Umbilical cord (tissue), 1 donor: ENCODE measurements around the gene ATP5MC3. TPM values are rescaled to one million over a fixed set of nuclear protein-coding genes. Genes with fewer than 3 reads are reported as not detected.

ENCODE experiments used
- total RNA-seq: library from RNA; depleted of rRNA; stranded (reverse); fragments of >200 nt; gene quantifications from one replicate; pipeline ENCODE4 v1.2.3, GENCODE V29; 2014; ENCODE audit warnings: low replicate concordance; ENCODE audit not compliant: insufficient read depth

ATP5MC3 gene
- total RNA-seq, 1 donor from 2014 or later, result 64.3 TPM

Other genes starting within 250 kb of the ATP5MC3 start
- 46.0 TPM for gene CHN1, start 176.3 kb downstream of the ATP5MC3 start, total RNA-seq
- gene ATF2, start 13.5 kb downstream of the ATP5MC3 start, total RNA-seq, result 48.2 TPM